H1 (cell line): ENCODE data around the gene SCG3.

Source experiments
- SIN3A ChIP-seq, 2 experiments: IDR thresholded peaks in 1 of 2; conservative IDR thresholded peaks in 1 of 2; 2 replicates each; pipeline ENCODE4 v1.6.1; 2011 to 2012; ENCODE audit warnings: low read length in 2 of 2, improper control_type of control experiment in 1 of 2, low read depth in 1 of 2, mild to moderate bottlenecking in 1 of 2
- TF ChIP-seq, protein P1 (sequence below), 3 experiments: IDR thresholded peaks; 1 replicate in 2 of 3; 2 replicates in 1 of 3; pipeline versions ENCODE4 v1.5.1 to v1.6.1; 2011; ENCODE audit warnings: low read length in 3 of 3, mild to moderate bottlenecking in 3 of 3, inconsistent platforms in 2 of 3, low read depth in 1 of 3, moderate library complexity in 1 of 3; ENCODE audit not compliant: insufficient read depth in 1 of 3; ENCODE audit errors: control extremely low read depth in 1 of 3

DNA sequence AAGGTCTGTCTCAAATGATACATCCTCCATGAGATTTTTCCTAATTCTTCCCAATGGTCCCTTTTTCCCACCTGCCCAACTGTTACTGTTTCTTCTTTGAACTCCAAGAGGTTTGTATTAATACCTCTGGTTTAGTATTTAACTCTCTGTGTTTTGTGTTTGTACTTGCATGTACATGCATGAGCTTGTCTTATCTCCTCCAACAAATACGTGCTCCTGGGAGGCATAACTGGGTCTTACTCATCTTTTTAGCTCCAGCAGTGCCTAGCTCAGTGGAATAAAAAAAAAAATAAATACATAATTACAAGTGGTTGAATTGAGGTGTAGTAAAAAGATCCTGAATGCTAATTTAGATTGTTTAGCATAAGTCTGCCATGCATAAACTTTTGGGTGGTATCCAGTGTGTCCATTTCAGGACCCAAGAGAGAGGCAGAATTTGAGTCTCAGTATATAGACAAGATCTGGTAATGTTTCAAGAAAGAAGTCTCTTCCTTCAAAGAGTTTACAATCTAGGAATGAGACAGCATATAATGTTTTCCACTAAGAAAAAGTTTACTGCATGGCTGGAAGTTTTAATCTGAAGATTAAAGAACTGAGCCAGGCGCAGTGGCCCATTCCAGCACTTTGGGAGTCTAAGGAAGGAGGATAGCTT is 57.9 kb downstream of the SCG3 start:
- TF ChIP-seq, protein P1, sequence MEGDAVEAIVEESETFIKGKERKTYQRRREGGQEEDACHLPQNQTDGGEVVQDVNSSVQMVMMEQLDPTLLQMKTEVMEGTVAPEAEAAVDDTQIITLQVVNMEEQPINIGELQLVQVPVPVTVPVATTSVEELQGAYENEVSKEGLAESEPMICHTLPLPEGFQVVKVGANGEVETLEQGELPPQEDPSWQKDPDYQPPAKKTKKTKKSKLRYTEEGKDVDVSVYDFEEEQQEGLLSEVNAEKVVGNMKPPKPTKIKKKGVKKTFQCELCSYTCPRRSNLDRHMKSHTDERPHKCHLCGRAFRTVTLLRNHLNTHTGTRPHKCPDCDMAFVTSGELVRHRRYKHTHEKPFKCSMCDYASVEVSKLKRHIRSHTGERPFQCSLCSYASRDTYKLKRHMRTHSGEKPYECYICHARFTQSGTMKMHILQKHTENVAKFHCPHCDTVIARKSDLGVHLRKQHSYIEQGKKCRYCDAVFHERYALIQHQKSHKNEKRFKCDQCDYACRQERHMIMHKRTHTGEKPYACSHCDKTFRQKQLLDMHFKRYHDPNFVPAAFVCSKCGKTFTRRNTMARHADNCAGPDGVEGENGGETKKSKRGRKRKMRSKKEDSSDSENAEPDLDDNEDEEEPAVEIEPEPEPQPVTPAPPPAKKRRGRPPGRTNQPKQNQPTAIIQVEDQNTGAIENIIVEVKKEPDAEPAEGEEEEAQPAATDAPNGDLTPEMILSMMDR (IDR thresholded peaks at IDR 0.05; ENCODE audit: control extremely low read depth in 1 of 3, insufficient read depth in 1 of 3, low read depth in 1 of 3, low read length in 3 of 3) = no peak
- TF ChIP-seq SIN3A (conservative IDR thresholded peaks at IDR 0.05 in 1 of 2, IDR thresholded peaks at IDR 0.05 in 1 of 2; ENCODE audit: low read depth in 1 of 2, low read length in 2 of 2) = no peak
